Gastrocnemius medialis (tissue), 4 donors: ENCODE data around the gene ACOT7.

Source experiments
- CTCF ChIP-seq, 5 experiments: fragments of 450-650 bp in 3 of 5; fragments of 200-600 bp in 2 of 5; sonication (generic) in 2 of 5; IDR thresholded peaks in 4 of 5; conservative IDR thresholded peaks in 1 of 5; 1 replicate in 4 of 5; 2 replicates in 1 of 5; pipeline ENCODE4 v1.5.1; 2016 to 2019; ENCODE audit warnings: antibody characterized with exemption in 5 of 5, mild to moderate bottlenecking in 3 of 5, moderate library complexity in 3 of 5
- POLR2A ChIP-seq, 2 donors: fragments of 450-650 bp; IDR thresholded peaks; one replicate each; pipeline ENCODE4 v1.6.1; 2017; ENCODE audit warnings: antibody characterized with exemption in 2 of 2, mild to moderate bottlenecking in 2 of 2, moderate library complexity in 2 of 2

- TF ChIP-seq POLR2A (IDR thresholded peaks at IDR 0.05) (no peak), CTCF (IDR thresholded peaks at IDR 0.05 in 4 of 5, conservative IDR thresholded peaks at IDR 0.05 in 1 of 5) (no peak)
Observed at GRCh38 chr1:6330410-6330911, 63.1 kb downstream of the ACOT7 start.
